PC-3 (cell line): ENCODE data around the gene CSTF3.

ENCODE experiments used
- CTCF ChIP-seq: fragments of 300-600 bp; sonication (generic); conservative IDR thresholded peaks from 2 replicates; pipeline ENCODE4 v1.5.1; 2017; ENCODE audit warnings: antibody characterized with exemption, low read depth, mild to moderate bottlenecking, low read length
- EZH2 ChIP-seq: fragments of 300-600 bp; sonication (generic); IDR thresholded peaks from one replicate; pipeline ENCODE4 v1.6.1; 2017; ENCODE audit warnings: antibody characterized with exemption, mild to moderate bottlenecking, low read length; ENCODE audit not compliant: unreplicated experiment

GRCh38 chr11:33128739-33129138 is 32.5 kb downstream of the CSTF3 start:
- no peak for TF ChIP-seq CTCF
- TF ChIP-seq EZH2: no peak
